ENCODE data around the gene PIAS1.

DNA sequence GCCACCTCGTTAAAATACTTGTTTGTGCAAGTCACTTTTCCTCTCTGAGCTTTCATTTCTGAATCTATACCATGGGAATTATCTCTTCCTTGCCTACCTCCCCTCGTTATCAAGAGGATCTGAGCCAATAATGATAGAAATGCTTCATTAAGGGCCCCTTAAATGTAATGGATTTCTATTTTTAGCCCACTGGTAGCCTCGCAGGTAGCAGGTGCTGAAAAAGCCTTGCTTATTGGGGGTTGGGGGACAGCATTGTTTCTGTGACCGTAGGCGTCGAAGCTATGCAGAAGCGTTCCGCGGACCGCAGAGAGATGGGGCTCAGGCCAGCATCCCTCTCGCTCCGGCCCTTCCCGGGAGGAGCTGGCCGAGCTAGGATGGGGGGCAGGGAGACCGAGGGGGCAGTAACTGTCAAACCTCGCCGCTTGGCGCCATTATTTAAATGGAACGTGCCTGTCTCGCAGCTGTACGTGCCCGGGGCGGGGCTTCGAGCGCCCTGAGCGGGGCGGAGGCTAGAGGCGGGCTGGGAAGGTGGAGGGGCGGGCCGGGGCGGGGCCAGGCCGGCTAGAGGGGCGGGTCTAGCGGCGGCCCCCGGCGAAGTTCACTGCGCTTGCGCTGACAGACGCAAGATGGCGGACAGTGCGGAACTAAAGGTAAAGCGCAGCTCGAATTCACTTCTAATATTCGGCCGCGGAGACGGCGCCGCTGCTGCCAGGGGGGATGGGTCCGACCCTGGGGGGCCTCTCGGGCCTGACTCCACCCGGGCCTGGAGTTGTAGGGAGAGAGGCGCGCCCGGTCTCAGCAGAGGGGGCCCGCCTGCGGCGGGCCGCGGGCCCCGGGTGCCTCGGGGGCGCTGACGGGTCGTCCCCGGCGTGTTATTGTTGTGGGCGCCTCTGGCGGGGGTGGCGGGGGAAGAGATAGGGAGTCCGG is at the start of gene PIAS1:
- TF ChIP-seq, protein P1, sequence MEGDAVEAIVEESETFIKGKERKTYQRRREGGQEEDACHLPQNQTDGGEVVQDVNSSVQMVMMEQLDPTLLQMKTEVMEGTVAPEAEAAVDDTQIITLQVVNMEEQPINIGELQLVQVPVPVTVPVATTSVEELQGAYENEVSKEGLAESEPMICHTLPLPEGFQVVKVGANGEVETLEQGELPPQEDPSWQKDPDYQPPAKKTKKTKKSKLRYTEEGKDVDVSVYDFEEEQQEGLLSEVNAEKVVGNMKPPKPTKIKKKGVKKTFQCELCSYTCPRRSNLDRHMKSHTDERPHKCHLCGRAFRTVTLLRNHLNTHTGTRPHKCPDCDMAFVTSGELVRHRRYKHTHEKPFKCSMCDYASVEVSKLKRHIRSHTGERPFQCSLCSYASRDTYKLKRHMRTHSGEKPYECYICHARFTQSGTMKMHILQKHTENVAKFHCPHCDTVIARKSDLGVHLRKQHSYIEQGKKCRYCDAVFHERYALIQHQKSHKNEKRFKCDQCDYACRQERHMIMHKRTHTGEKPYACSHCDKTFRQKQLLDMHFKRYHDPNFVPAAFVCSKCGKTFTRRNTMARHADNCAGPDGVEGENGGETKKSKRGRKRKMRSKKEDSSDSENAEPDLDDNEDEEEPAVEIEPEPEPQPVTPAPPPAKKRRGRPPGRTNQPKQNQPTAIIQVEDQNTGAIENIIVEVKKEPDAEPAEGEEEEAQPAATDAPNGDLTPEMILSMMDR (IDR thresholded peaks at IDR 0.05): no peak
- TF ChIP-seq EZH2 (IDR thresholded peaks at IDR 0.05; ENCODE audit: borderline replicate concordance, insufficient read depth, low read depth, low read length, poor library complexity, severe bottlenecking): no peak
